SK-N-SH treated with all-trans-retinoic acid at 6 μM for 48 hours (cell line): ENCODE results near the gene TUT1.

ENCODE experiments used
- ARNTL ChIP-seq: fragments of 450-650 bp; formaldehyde crosslinking; IDR thresholded peaks from 2 replicates; pipeline ENCODE4 v1.5.0; 2020; ENCODE audit warnings: low read depth, mild to moderate bottlenecking, moderate library complexity, borderline replicate concordance
- BACH2 ChIP-seq: fragments of 250-450 bp; sonication (Bioruptor Pico); IDR thresholded peaks from 2 replicates; pipeline ENCODE4 v1.9.0; 2021; ENCODE audit warnings: mild to moderate bottlenecking, borderline replicate concordance
- GLIS3 ChIP-seq: fragments of 250-450 bp; sonication (Bioruptor Pico); IDR thresholded peaks from 2 replicates; pipeline ENCODE4 v1.5.0; 2020; ENCODE audit warnings: mild to moderate bottlenecking, moderate library complexity
- ISL1 ChIP-seq: fragments of 250-450 bp; sonication (Bioruptor Pico); IDR thresholded peaks from 2 replicates; pipeline ENCODE4 v2.1.2; 2022; ENCODE audit warnings: mild to moderate bottlenecking, moderate library complexity
- RARB ChIP-seq: fragments of 250-450 bp; sonication (Bioruptor Pico); IDR thresholded peaks from 2 replicates; pipeline ENCODE4 v1.8.0; 2021; ENCODE audit warnings: mild to moderate bottlenecking, moderate library complexity
- ZFP30 ChIP-seq: fragments of 450-650 bp; formaldehyde crosslinking; IDR thresholded peaks from 2 replicates; pipeline ENCODE4 v1.5.0; 2022; ENCODE audit warnings: mild to moderate bottlenecking, moderate library complexity
- ZNF8 ChIP-seq: fragments of 450-650 bp; formaldehyde crosslinking; IDR thresholded peaks from 2 replicates; pipeline ENCODE4 v1.5.0; 2020; ENCODE audit warnings: mild to moderate bottlenecking, moderate library complexity
- TF ChIP-seq, protein P1 (sequence below): fragments of 250-450 bp; sonication (Bioruptor Pico); IDR thresholded peaks from 2 replicates; pipeline ENCODE4 v1.8.0; 2020; ENCODE audit warnings: mild to moderate bottlenecking, moderate library complexity, borderline replicate concordance
- TF ChIP-seq, protein P2 (sequence below): fragments of 250-450 bp; sonication (Bioruptor Pico); IDR thresholded peaks from 2 replicates; pipeline ENCODE4 v1.5.1; 2021; ENCODE audit warnings: mild to moderate bottlenecking, moderate library complexity

DNA sequence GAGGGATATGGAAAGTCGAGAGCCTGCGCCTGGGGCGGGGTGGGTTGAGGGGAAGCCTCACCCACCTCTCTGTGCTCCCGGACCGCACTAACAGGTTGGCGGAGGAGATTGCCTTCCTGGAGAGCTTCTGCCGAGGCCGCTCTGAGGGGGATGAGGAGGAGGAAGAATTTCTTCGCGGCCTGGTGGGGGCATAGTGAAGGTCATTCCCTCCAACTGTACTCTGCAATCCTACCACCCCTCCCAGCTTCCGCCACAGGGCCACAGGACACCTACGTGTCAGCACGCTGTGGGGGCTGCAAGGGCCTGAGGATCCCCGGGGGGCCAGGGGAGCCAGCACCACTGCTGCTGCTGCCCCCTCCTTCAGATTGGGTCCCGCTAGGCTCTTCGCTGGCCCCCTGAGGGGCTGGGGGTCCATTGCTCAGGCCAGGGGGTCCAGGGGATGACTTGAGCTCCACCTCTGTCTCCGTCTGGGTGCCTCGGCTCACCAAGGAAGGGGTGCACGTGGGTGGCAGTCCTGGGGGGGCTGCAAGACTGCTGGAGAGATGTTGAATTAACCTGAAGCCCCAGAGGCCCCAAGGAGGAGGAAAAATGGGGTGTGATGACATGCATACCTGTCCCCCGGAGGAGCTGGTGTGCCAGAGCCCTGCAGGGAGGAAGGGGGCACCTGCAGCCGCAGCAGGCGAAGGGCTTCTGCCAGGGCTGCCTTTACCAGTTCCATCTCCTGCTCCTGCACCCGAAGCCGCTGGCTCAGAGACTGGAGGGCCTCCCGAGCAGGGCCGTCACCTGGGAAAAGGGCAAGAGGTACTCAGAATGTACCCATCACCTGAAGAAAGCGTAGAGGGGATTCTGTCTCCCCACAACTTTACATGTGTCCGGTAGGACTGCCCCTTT is 19.7 kb upstream of the TUT1 start:
- TF ChIP-seq ISL1 (CRISPR knock-in tag) (no peak), BACH2 (no peak), ARNTL (CRISPR knock-in tag) (no peak), ZFP30 (no peak), GLIS3 (no peak), ZNF8 (CRISPR knock-in tag) (no peak), RARB (CRISPR knock-in tag) (no peak)
- TF ChIP-seq, protein P1, sequence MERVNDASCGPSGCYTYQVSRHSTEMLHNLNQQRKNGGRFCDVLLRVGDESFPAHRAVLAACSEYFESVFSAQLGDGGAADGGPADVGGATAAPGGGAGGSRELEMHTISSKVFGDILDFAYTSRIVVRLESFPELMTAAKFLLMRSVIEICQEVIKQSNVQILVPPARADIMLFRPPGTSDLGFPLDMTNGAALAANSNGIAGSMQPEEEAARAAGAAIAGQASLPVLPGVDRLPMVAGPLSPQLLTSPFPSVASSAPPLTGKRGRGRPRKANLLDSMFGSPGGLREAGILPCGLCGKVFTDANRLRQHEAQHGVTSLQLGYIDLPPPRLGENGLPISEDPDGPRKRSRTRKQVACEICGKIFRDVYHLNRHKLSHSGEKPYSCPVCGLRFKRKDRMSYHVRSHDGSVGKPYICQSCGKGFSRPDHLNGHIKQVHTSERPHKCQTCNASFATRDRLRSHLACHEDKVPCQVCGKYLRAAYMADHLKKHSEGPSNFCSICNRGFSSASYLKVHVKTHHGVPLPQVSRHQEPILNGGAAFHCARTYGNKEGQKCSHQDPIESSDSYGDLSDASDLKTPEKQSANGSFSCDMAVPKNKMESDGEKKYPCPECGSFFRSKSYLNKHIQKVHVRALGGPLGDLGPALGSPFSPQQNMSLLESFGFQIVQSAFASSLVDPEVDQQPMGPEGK (CRISPR knock-in tag): no peak
- TF ChIP-seq, protein P2, sequence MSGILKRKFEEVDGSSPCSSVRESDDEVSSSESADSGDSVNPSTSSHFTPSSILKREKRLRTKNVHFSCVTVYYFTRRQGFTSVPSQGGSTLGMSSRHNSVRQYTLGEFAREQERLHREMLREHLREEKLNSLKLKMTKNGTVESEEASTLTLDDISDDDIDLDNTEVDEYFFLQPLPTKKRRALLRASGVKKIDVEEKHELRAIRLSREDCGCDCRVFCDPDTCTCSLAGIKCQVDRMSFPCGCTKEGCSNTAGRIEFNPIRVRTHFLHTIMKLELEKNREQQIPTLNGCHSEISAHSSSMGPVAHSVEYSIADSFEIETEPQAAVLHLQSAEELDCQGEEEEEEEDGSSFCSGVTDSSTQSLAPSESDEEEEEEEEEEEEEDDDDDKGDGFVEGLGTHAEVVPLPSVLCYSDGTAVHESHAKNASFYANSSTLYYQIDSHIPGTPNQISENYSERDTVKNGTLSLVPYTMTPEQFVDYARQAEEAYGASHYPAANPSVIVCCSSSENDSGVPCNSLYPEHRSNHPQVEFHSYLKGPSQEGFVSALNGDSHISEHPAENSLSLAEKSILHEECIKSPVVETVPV (CRISPR knock-in tag): no peak
